Caco-2 (cell line): ENCODE results near the gene OSTM1. TPM values are rescaled to one million over a fixed set of nuclear protein-coding genes. Genes with fewer than 3 reads are reported as not detected.

Experiments
- BruUV-seq: library from RNA; stranded (reverse); fragments of 400-500 nt; replicated peaks from 2 replicates; lab custom pipeline; 2021; lab: Mats Ljungman, UMichigan
- CTCF ChIA-PET: fragments of 300-600 bp; sonication (Branson Sonifier 250); formaldehyde crosslinking; loops from one replicate; lab custom pipeline; 2022; ENCODE audit warnings: antibody characterized with exemption; lab: Charles Lee
- POLR2A ChIA-PET: fragments of 300-600 bp; sonication (Branson Sonifier 250); formaldehyde crosslinking; loops from one replicate; lab custom pipeline; 2022; ENCODE audit warnings: antibody characterized with exemption; lab: Charles Lee
- DNase-seq, 2 experiments: peaks; one replicate each; pipeline versions ENCODE4 v3.0.0 to v3.0.0-alpha.2; 2020 to 2022
- H3K27me3 ChIP-seq: replicated peaks from 2 replicates; pipeline ENCODE4 v1.6.0; 2011; ENCODE audit warnings: low read length; ENCODE audit not compliant: control insufficient read depth, insufficient read depth
- H3K36me3 ChIP-seq: 2 replicates; pipeline ENCODE4 v1.5.1; 2011; ENCODE audit warnings: low read length; ENCODE audit not compliant: control insufficient read depth, insufficient read depth
- H3K4me1 ChIP-seq: fragments of 250-450 bp; sonication (Bioruptor Pico); 2 replicates; pipeline ENCODE4 v1.5.1; 2020; ENCODE audit warnings: mild to moderate bottlenecking
- H3K4me3 ChIP-seq: 2 replicates; pipeline ENCODE4 v1.5.1; 2011; ENCODE audit warnings: low read depth, mild to moderate bottlenecking, control low read depth, low read length
- H3K9me3 ChIP-seq: fragments of 250-450 bp; sonication (Bioruptor Pico); 2 replicates; pipeline ENCODE4 v1.5.1; 2020; ENCODE audit warnings: mild to moderate bottlenecking, moderate library complexity
- H3K27ac Mint-ChIP-seq: one replicate; pipeline ENCODE4 v1.8.0; 2022; ENCODE audit warnings: mixed read lengths; ENCODE audit not compliant: unreplicated experiment
- H3K27me3 Mint-ChIP-seq: one replicate; pipeline ENCODE4 v1.8.0; 2022; ENCODE audit warnings: mixed read lengths; ENCODE audit not compliant: insufficient read depth, unreplicated experiment
- H3K36me3 Mint-ChIP-seq: one replicate; pipeline ENCODE4 v1.8.0; 2022; ENCODE audit warnings: mild to moderate bottlenecking, mixed read lengths; ENCODE audit not compliant: insufficient read depth, unreplicated experiment
- H3K4me1 Mint-ChIP-seq: one replicate; pipeline ENCODE4 v1.8.0; 2022; ENCODE audit warnings: low read depth, mixed read lengths; ENCODE audit not compliant: unreplicated experiment
- H3K4me3 Mint-ChIP-seq: one replicate; pipeline ENCODE4 v1.8.0; 2022; ENCODE audit warnings: mild to moderate bottlenecking, moderate library complexity, mixed read lengths; ENCODE audit not compliant: unreplicated experiment
- H3K9me3 Mint-ChIP-seq: one replicate; pipeline ENCODE4 v1.8.0; 2022; ENCODE audit warnings: mixed read lengths; ENCODE audit not compliant: unreplicated experiment
- intact Hi-C: fragments of 100-400 bp; cut with micrococcal nuclease; formaldehyde crosslinking; loops from one replicate; pipeline ENCODE4 v1.10.0; 2022; ENCODE audit not compliant: unreplicated experiment
- total RNA-seq: library from RNA; stranded (reverse); gene quantifications from 2 replicates; pipeline ENCODE4 v1.2.3, GENCODE V29; 2022
- TF ChIP-seq, protein P1 (sequence below), 2 experiments: fragments of 200-600 bp in 1 of 2; IDR thresholded peaks; 1 replicate in 1 of 2; 2 replicates in 1 of 2; pipeline versions ENCODE4 v1.5.1 to v1.8.0; 2011 to 2022; ENCODE audit warnings: antibody characterized with exemption in 1 of 2, control low read depth in 1 of 2, inconsistent platforms in 1 of 2, low read depth in 1 of 2, low read length in 1 of 2, mild to moderate bottlenecking in 1 of 2, moderate library complexity in 1 of 2; ENCODE audit not compliant: insufficient read depth in 1 of 2, severe bottlenecking in 1 of 2, unreplicated experiment in 1 of 2

Gene OSTM1
- total RNA-seq, 1 experiment from 2014 or later: 20.1 TPM

DNA sequence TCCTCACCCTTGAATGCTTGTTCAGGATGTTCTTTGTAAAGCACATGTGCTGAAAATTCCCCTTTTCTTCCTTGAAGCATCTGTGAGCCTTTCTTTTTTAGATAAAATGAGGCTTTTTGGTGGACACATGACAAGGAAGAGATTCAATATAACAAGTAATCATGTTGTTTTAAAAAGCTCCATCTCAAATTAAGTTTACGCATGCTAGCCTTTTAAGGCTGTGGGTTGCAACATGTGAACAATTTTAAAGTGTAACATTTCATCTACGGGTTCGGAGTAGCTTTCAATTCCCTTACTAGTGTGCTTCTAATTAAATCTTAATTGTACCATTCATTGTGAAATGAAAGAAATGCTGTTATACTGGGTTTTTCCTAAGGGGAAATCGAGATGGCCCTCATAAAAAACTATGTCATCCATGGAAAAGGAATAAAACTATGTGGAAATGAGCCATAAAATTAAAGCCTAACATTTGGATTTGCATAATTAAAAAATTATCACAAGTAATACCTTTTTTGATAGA lies 19.3 kb upstream of the OSTM1 start:
- TF ChIP-seq, protein P1, sequence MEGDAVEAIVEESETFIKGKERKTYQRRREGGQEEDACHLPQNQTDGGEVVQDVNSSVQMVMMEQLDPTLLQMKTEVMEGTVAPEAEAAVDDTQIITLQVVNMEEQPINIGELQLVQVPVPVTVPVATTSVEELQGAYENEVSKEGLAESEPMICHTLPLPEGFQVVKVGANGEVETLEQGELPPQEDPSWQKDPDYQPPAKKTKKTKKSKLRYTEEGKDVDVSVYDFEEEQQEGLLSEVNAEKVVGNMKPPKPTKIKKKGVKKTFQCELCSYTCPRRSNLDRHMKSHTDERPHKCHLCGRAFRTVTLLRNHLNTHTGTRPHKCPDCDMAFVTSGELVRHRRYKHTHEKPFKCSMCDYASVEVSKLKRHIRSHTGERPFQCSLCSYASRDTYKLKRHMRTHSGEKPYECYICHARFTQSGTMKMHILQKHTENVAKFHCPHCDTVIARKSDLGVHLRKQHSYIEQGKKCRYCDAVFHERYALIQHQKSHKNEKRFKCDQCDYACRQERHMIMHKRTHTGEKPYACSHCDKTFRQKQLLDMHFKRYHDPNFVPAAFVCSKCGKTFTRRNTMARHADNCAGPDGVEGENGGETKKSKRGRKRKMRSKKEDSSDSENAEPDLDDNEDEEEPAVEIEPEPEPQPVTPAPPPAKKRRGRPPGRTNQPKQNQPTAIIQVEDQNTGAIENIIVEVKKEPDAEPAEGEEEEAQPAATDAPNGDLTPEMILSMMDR (IDR thresholded peaks at IDR 0.05; ENCODE audit: insufficient read depth in 1 of 2, low read depth in 1 of 2, low read length in 1 of 2, severe bottlenecking in 1 of 2, unreplicated experiment in 1 of 2): no peak

DNA sequence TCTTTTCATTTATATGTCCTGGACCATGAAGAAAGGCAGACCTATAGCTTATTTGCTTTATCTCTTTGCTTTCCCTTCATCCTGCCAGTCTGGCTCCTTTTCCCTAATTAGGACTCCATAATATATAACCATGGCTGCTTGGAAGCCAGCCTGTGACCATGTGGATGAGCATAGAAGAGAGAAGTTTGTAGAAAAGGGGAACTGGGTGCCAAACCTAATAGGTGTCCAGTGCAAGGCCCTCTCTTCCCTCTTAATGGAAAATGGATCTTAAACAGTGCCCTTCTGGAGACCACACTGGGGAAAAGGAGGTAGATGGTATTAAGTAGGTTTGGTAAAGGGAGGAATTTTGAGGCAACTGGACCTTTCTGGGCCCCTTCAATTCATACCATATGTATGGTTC lies 16.7 kb upstream of the OSTM1 start:
- Histone ChIP-seq H3K4me3 (no peak overlapping the region), H3K9me3 (no peaks in the 10 kb centered on the region), H3K4me1 (no peaks in the 10 kb centered on the region), H3K27me3 (no peaks in the 10 kb centered on the region), H3K36me3 (no peaks in the 10 kb centered on the region)
- no peaks in the 10 kb centered on the region for H3K4me1 Mint-ChIP-seq
- H3K27me3 Mint-ChIP-seq: no peaks in the 10 kb centered on the region
- ChIA-PET POLR2A (no interaction called here), CTCF (no interaction called here)
- H3K27ac Mint-ChIP-seq: no peak overlapping the region
- no peaks in the 10 kb centered on the region for H3K9me3 Mint-ChIP-seq
- TF ChIP-seq, protein P1 (IDR thresholded peaks at IDR 0.05; ENCODE audit: insufficient read depth in 1 of 2, low read depth in 1 of 2, low read length in 1 of 2, severe bottlenecking in 1 of 2, unreplicated experiment in 1 of 2): no peak
- H3K36me3 Mint-ChIP-seq: no peaks in the 10 kb centered on the region
- no peak overlapping the region for H3K4me3 Mint-ChIP-seq
- intact Hi-C loops: no loop called here
- DNase-seq: no peak
- BruUV-seq: no TSS peak

More for the DNA sequence above, 19.3 kb upstream of the OSTM1 start:
- no peak for DNase-seq
- no peaks in the 10 kb centered on the region for H3K4me1 Mint-ChIP-seq
- no TSS peak for BruUV-seq
- POLR2A ChIA-PET: no interaction called here
- Histone ChIP-seq H3K9me3 (no peaks in the 10 kb centered on the region), H3K27me3 (no peaks in the 10 kb centered on the region), H3K36me3 (no peaks in the 10 kb centered on the region), H3K4me3 (no peak overlapping the region), H3K4me1 (no peaks in the 10 kb centered on the region)
- CTCF ChIA-PET: no interaction called here
- no peaks in the 10 kb centered on the region for H3K9me3 Mint-ChIP-seq
- H3K36me3 Mint-ChIP-seq: no peaks in the 10 kb centered on the region
- no peak overlapping the region for H3K4me3 Mint-ChIP-seq
- H3K27me3 Mint-ChIP-seq: no peaks in the 10 kb centered on the region
- H3K27ac Mint-ChIP-seq: no peak overlapping the region
- intact Hi-C loops: no loop called here

DNA sequence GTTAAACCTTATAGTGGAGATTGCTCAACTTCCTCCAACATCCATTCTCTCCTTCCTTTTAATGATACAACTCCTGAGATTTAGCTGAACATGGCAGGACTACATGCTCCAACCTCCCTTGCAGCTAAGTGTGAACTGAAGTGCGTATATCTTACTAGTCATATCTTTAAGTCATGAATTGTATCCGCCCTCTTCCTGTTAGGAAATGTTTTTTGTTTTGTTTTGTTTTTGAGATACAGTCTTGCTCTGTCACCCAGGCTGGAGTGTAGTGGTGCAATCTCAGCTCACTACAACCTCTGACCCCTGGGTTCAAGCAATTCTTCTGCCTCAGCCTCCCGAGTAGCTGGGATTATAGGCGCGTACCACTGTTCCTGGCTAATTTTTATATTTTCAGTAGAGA lies 8.8 kb upstream of the OSTM1 start:
- no TSS peak for BruUV-seq
- no peaks in the 10 kb centered on the region; the same call in 1 of the 2 replicates for H3K9me3 ChIP-seq
- H3K4me1 ChIP-seq: no peaks in the 10 kb centered on the region; the same call in 1 of the 2 replicates
- POLR2A ChIA-PET: interaction anchor here (0.6 kb wide), 1 partner anchor 11 kb away, joined by 3 read pairs; no protein-coding TSS in a partner anchor
- CTCF ChIA-PET: no interaction called here
- H3K4me3 ChIP-seq: no peak overlapping the region
- Mint-ChIP-seq H3K4me1 (peaks cover 7% of the 10 kb centered on the region), H3K9me3 (no peaks in the 10 kb centered on the region), H3K27me3 (no peaks in the 10 kb centered on the region), H3K36me3 (no peaks in the 10 kb centered on the region), H3K27ac (no peak overlapping the region), H3K4me3 (no peak overlapping the region)
- no peak for DNase-seq
- no peaks in the 10 kb centered on the region for H3K36me3 ChIP-seq
- intact Hi-C loops: no loop called here
- TF ChIP-seq, protein P1 (IDR thresholded peaks at IDR 0.05; ENCODE audit: insufficient read depth in 1 of 2, low read depth in 1 of 2, low read length in 1 of 2, severe bottlenecking in 1 of 2, unreplicated experiment in 1 of 2): no peak
- no peaks in the 10 kb centered on the region for H3K27me3 ChIP-seq
